K562 (cell line): ENCODE data around the gene MACROD2. TPM values are rescaled to one million over a fixed set of nuclear protein-coding genes. Genes with fewer than 3 reads are reported as not detected.
A peak's percentile ranks its signal among the peaks of the same experiment; 100 is the strongest.

Experiments used
- ATAC-seq: fragments of 200-7000 bp; cut with Tn5 transposase; 3 replicates; pipeline ENCODE4 v1.9.1; 2020; ENCODE audit warnings: moderate library complexity
- BruUV-seq: library from RNA; stranded (reverse); fragments of 400-500 nt; replicated peaks from 2 replicates; lab custom pipeline; 2021; lab: Mats Ljungman, UMichigan
- CTCF ChIA-PET: fragments of 300-600 bp; formaldehyde crosslinking; extraction: SDS; loops from one replicate; lab custom pipeline; 2021; ENCODE audit warnings: low intra/inter-chr PET ratio; lab: Yijun Ruan, JAX
- POLR2A ChIA-PET: fragments of 300-600, 350-650 bp; sonication (Branson Sonifier 250); formaldehyde crosslinking; extraction: SDS; loops from one replicate; lab custom pipeline; 2021; ENCODE audit warnings: antibody characterized with exemption, inconsistent platforms; lab: Yijun Ruan, JAX
- DNase-seq, 4 experiments: peaks; one replicate each; pipeline versions ENCODE4 v3.0.0 to v3.0.0-alpha.2; 2011 to 2018; ENCODE audit warnings: low spot score in 3 of 4, mixed read lengths in 3 of 4; ENCODE audit errors: extremely low read depth in 1 of 4
- FAIRE-seq: peaks from 2 replicates; lab custom pipeline; 2011; peaks lifted over from hg19 to GRCh38; lab: Jason Lieb, UNC
- H2AFZ ChIP-seq: 2 replicates; pipeline ENCODE4 v1.6.0; 2011; ENCODE audit warnings: low read depth, low read length, control low read depth, inconsistent platforms
- H3K27ac ChIP-seq: fragments of 200-600 bp; 3 replicates; pipeline ENCODE4 v1.8.0; 2011; ENCODE audit warnings: low read depth, mild to moderate bottlenecking, control low read depth, inconsistent platforms, low read length, moderate library complexity, mixed read lengths; ENCODE audit errors: extremely low read depth
- H3K27me3 ChIP-seq, 2 experiments: fragments of 300-600 bp in 1 of 2; 2 replicates in 1 of 2; 3 replicates in 1 of 2; pipeline versions ENCODE4 v1.6.0 to v1.8.0; 2011; ENCODE audit warnings: inconsistent platforms in 2 of 2, low read length in 2 of 2, mild to moderate bottlenecking in 1 of 2, mixed read lengths in 1 of 2, moderate library complexity in 1 of 2; ENCODE audit not compliant: control insufficient read depth in 2 of 2, insufficient read depth in 2 of 2
- H3K36me3 ChIP-seq: fragments of 300-600 bp; 3 replicates; pipeline ENCODE4 v1.8.0; 2011; ENCODE audit warnings: mild to moderate bottlenecking, low read length, inconsistent platforms; ENCODE audit not compliant: control insufficient read depth, insufficient read depth
- H3K4me1 ChIP-seq, 2 experiments: fragments of 200-600 bp in 1 of 2; replicated peaks in 1 of 2; 2 replicates in 1 of 2; 3 replicates in 1 of 2; pipeline versions ENCODE4 v1.5.1 to v1.8.0; 2011; ENCODE audit warnings: inconsistent platforms in 2 of 2, low read length in 2 of 2, mild to moderate bottlenecking in 1 of 2, mixed read lengths in 1 of 2, moderate library complexity in 1 of 2; ENCODE audit not compliant: control insufficient read depth in 2 of 2, insufficient read depth in 2 of 2
- H3K4me2 ChIP-seq: 2 replicates; pipeline ENCODE4 v1.6.1; 2011; ENCODE audit warnings: low read length, control low read depth, inconsistent platforms, mixed read lengths; ENCODE audit not compliant: insufficient read depth
- H3K4me3 ChIP-seq: fragments of 200-600 bp; sonication (generic), shearing (Covaris generic); 2 replicates; pipeline ENCODE4 v1.5.1; 2016; ENCODE audit warnings: control low read depth, inconsistent platforms
- H3K79me2 ChIP-seq: fragments of 200-600 bp; 3 replicates; pipeline ENCODE4 v1.8.0; 2011; ENCODE audit warnings: low read length, inconsistent platforms; ENCODE audit not compliant: control insufficient read depth, insufficient read depth
- H3K9ac ChIP-seq, 2 experiments: 2 replicates each; pipeline versions ENCODE4 v1.6.0 to v1.6.1; 2011; ENCODE audit warnings: low read depth in 2 of 2, low read length in 2 of 2, control low read depth in 1 of 2, inconsistent platforms in 1 of 2, mild to moderate bottlenecking in 1 of 2, mixed read lengths in 1 of 2; ENCODE audit not compliant: insufficient read depth in 1 of 2
- H3K9me1 ChIP-seq: one replicate; pipeline ENCODE4 v1.6.0; 2011; ENCODE audit warnings: inconsistent platforms, mild to moderate bottlenecking, low read length, moderate library complexity; ENCODE audit not compliant: control insufficient read depth, insufficient read depth
- H3K9me3 ChIP-seq: replicated peaks from 2 replicates; pipeline ENCODE4 v1.5.1; 2011; ENCODE audit warnings: low read depth, low read length, inconsistent platforms; ENCODE audit not compliant: control insufficient read depth, insufficient read depth
- H4K20me1 ChIP-seq: replicated peaks from 2 replicates; pipeline ENCODE4 v1.6.1; 2011; ENCODE audit warnings: low read length, inconsistent platforms, mixed read lengths; ENCODE audit not compliant: control insufficient read depth, insufficient read depth
- BMI1 ChIP-seq: fragments of 150-350 bp; IDR thresholded peaks from 2 replicates; pipeline ENCODE4 v1.6.1; 2014; ENCODE audit warnings: low read length
- CC2D1A ChIP-seq: fragments of 450-650 bp; IDR thresholded peaks from 2 replicates; pipeline ENCODE4 v1.6.1; 2017; ENCODE audit warnings: mild to moderate bottlenecking
- E2F3 ChIP-seq: fragments of 250-450 bp; sonication (Bioruptor Pico); IDR thresholded peaks from 2 replicates; pipeline ENCODE4 v1.4.0; 2020; ENCODE audit warnings: mild to moderate bottlenecking
- SIN3A ChIP-seq, 2 experiments: fragments of 150-350 bp in 1 of 2; IDR thresholded peaks; 2 replicates each; pipeline ENCODE4 v1.6.1; 2011 to 2016; ENCODE audit warnings: borderline replicate concordance in 2 of 2, low read depth in 2 of 2, low read length in 2 of 2, mild to moderate bottlenecking in 2 of 2, moderate library complexity in 2 of 2; ENCODE audit not compliant: control insufficient read depth in 1 of 2
- SMARCA5 ChIP-seq: fragments of 450-650 bp; IDR thresholded peaks from 2 replicates; pipeline ENCODE4 v1.6.1; 2016
- TOE1 ChIP-seq, 2 experiments: fragments of 450-650 bp in 1 of 2; sonication (generic) in 1 of 2; formaldehyde crosslinking in 1 of 2; IDR thresholded peaks; 2 replicates each; pipeline versions ENCODE4 v1.7.1 to v1.8.0; 2016 to 2022; ENCODE audit warnings: borderline replicate concordance in 2 of 2, mild to moderate bottlenecking in 2 of 2, antibody characterized with exemption in 1 of 2, inconsistent platforms in 1 of 2, low read depth in 1 of 2, missing genetic modification reagents in 1 of 2, moderate library complexity in 1 of 2
- ZNF316 ChIP-seq: fragments of 450-650 bp; IDR thresholded peaks from 2 replicates; pipeline ENCODE4 v1.6.1; 2016
- WGBS: fragments of 100-300 bp; shearing (Covaris generic); methylation state at CpG from one replicate; pipeline ENCODE4 v1.1.6; 2016; ENCODE audit warnings: low coverage, mixed read lengths; ENCODE audit not compliant: insufficient coverage; ENCODE audit errors: missing lambda C conversion rate; 5-methylcytosine and 5-hydroxymethylcytosine counted together
- in situ Hi-C: fragments of 300-500 bp; cut with MboI; formaldehyde crosslinking; loops from 4 replicates; pipeline ENCODE4 v1.15.0; 2018; ENCODE audit warnings: inconsistent platforms, mixed read lengths
- intact Hi-C: fragments of 100-400 bp; cut with micrococcal nuclease; formaldehyde crosslinking; loops from 2 replicates; pipeline ENCODE4 v1.14.2; 2022
- polyA plus RNA-seq, 8 experiments: library from polyadenylated mRNA; depleted of rRNA in 4 of 8; stranded (reverse) in 5 of 8; unstranded in 3 of 8; fragments of >200 nt; fragmentation: Nextera tagmentation in 2 of 8; fragmentation: Illumina TruSeq in 1 of 8; extraction: Ambion mirVana in 2 of 8; extraction: Trizol in 1 of 8; gene quantifications; 2 replicates each; pipeline versions ENCODE4 v1.2.1 to v1.2.3, GENCODE V29; 2011 to 2014; ENCODE audit warnings: inconsistent platforms in 1 of 8, missing spikeins in 1 of 8
- total RNA-seq, 7 experiments: library from RNA; depleted of rRNA in 6 of 7; stranded (reverse); fragments of >200 nt in 6 of 7; fragmentation: Illumina TruSeq in 2 of 7; extraction: Trizol in 2 of 7; gene quantifications; 2 replicates each; pipeline versions ENCODE4 v1.2.1 to v1.2.3, GENCODE V29; 2011 to 2021; ENCODE audit warnings: low replicate concordance in 1 of 7
- TF ChIP-seq, protein P1 (sequence below), 3 experiments: fragments of 200-800 bp in 1 of 3; fragments of 250-450 bp in 1 of 3; fragments of 450-650 bp in 1 of 3; sonication (Bioruptor Pico) in 1 of 3; sonication (Bioruptor generic) in 1 of 3; formaldehyde crosslinking in 1 of 3; IDR thresholded peaks; 2 replicates each; pipeline versions ENCODE4 v1.6.1 to v1.8.0; 2016 to 2022; ENCODE audit warnings: mild to moderate bottlenecking in 2 of 3, missing genetic modification characterization in 2 of 3, missing compliant biosample characterization in 1 of 3, moderate library complexity in 1 of 3
- TF ChIP-seq, protein P2 (sequence below): fragments of 450-650 bp; IDR thresholded peaks from 2 replicates; pipeline ENCODE4 v1.7.1; 2018; ENCODE audit warnings: mild to moderate bottlenecking, low read depth; ENCODE audit not compliant: partially characterized antibody
- TF ChIP-seq, protein P3 (sequence below): fragments of 250-450 bp; sonication (Bioruptor Pico); IDR thresholded peaks from 2 replicates; pipeline ENCODE4 v1.4.0; 2020; ENCODE audit warnings: mild to moderate bottlenecking, moderate library complexity, borderline replicate concordance
- TF ChIP-seq, protein P4 (sequence below): sonication (generic); formaldehyde crosslinking; IDR thresholded peaks from 2 replicates; pipeline ENCODE4 v1.8.0; 2023; ENCODE audit warnings: mild to moderate bottlenecking, missing genetic modification reagents

MACROD2 gene
- total and polyA plus RNA-seq, 9 of the 15 experiments (the other 6 are each of a cell fraction or from before 2014, with no cell fraction given) = not detected

DNA sequence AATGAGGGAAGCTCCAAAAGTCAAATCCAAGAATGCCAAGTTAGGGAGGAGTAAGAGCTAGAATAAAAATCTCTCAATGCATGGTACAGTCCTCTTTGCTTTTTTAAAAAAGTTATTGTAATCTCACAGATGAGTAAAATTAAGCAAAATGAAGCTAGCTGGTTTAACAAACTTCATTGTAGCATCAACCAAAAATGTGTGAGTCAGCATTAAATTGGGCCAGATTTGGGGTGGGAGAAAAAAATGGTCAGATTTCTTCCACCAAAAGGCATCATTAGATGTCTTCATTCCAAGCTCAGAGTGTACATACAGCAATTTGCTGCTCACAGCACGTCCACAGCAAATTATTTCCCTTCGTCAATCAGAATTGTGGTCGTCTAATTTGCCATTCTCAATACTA, 783.6 kb downstream of the MACROD2 start:
- Histone ChIP-seq H2AFZ (no peak overlapping the region), H3K9me3 (no peaks in the 10 kb centered on the region), H3K27ac (no peak overlapping the region), H3K36me3 (no peaks in the 10 kb centered on the region), H3K27me3 (no peaks in the 10 kb centered on the region), H3K4me1 (no peaks in the 10 kb centered on the region), H4K20me1 (no peaks in the 10 kb centered on the region), H3K9me1 (no peaks in the 10 kb centered on the region), H3K79me2 (no peaks in the 10 kb centered on the region), H3K4me2 (no peak overlapping the region), H3K9ac (no peak overlapping the region), H3K4me3 (no peak overlapping the region)
- ATAC-seq = no peak
- CTCF ChIA-PET = no interaction called here
- POLR2A ChIA-PET = no interaction called here
- no peak for FAIRE-seq
- intact Hi-C loops = no loop called here
- in situ Hi-C loops = no loop called here
- WGBS = 0% methylated on average over 3 of the region's 3 CpGs
- no peak for DNase-seq
- BruUV-seq = no TSS peak
- TF ChIP-seq, protein P1, sequence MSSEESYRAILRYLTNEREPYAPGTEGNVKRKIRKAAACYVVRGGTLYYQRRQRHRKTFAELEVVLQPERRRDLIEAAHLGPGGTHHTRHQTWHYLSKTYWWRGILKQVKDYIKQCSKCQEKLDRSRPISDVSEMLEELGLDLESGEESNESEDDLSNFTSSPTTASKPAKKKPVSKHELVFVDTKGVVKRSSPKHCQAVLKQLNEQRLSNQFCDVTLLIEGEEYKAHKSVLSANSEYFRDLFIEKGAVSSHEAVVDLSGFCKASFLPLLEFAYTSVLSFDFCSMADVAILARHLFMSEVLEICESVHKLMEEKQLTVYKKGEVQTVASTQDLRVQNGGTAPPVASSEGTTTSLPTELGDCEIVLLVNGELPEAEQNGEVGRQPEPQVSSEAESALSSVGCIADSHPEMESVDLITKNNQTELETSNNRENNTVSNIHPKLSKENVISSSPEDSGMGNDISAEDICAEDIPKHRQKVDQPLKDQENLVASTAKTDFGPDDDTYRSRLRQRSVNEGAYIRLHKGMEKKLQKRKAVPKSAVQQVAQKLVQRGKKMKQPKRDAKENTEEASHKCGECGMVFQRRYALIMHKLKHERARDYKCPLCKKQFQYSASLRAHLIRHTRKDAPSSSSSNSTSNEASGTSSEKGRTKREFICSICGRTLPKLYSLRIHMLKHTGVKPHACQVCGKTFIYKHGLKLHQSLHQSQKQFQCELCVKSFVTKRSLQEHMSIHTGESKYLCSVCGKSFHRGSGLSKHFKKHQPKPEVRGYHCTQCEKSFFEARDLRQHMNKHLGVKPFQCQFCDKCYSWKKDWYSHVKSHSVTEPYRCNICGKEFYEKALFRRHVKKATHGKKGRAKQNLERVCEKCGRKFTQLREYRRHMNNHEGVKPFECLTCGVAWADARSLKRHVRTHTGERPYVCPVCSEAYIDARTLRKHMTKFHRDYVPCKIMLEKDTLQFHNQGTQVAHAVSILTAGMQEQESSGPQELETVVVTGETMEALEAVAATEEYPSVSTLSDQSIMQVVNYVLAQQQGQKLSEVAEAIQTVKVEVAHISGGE (CRISPR knock-in tag; IDR thresholded peaks at IDR 0.05) = no peak
- TF ChIP-seq SMARCA5 = no peak
- TF ChIP-seq, protein P2, sequence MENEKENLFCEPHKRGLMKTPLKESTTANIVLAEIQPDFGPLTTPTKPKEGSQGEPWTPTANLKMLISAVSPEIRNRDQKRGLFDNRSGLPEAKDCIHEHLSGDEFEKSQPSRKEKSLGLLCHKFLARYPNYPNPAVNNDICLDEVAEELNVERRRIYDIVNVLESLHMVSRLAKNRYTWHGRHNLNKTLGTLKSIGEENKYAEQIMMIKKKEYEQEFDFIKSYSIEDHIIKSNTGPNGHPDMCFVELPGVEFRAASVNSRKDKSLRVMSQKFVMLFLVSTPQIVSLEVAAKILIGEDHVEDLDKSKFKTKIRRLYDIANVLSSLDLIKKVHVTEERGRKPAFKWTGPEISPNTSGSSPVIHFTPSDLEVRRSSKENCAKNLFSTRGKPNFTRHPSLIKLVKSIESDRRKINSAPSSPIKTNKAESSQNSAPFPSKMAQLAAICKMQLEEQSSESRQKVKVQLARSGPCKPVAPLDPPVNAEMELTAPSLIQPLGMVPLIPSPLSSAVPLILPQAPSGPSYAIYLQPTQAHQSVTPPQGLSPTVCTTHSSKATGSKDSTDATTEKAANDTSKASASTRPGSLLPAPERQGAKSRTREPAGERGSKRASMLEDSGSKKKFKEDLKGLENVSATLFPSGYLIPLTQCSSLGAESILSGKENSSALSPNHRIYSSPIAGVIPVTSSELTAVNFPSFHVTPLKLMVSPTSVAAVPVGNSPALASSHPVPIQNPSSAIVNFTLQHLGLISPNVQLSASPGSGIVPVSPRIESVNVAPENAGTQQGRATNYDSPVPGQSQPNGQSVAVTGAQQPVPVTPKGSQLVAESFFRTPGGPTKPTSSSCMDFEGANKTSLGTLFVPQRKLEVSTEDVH = no peak
- no peak for TF ChIP-seq TOE1 (IDR thresholded peaks at IDR 0.05; ENCODE audit: borderline replicate concordance)
- TF ChIP-seq TOE1 (CRISPR knock-in tag; IDR thresholded peaks at IDR 0.05; ENCODE audit: borderline replicate concordance, low read depth) = no peak
- TF ChIP-seq ZNF316 = peak; percentile 43; the same call in 1 of the 2 replicates
- TF ChIP-seq, protein P3, sequence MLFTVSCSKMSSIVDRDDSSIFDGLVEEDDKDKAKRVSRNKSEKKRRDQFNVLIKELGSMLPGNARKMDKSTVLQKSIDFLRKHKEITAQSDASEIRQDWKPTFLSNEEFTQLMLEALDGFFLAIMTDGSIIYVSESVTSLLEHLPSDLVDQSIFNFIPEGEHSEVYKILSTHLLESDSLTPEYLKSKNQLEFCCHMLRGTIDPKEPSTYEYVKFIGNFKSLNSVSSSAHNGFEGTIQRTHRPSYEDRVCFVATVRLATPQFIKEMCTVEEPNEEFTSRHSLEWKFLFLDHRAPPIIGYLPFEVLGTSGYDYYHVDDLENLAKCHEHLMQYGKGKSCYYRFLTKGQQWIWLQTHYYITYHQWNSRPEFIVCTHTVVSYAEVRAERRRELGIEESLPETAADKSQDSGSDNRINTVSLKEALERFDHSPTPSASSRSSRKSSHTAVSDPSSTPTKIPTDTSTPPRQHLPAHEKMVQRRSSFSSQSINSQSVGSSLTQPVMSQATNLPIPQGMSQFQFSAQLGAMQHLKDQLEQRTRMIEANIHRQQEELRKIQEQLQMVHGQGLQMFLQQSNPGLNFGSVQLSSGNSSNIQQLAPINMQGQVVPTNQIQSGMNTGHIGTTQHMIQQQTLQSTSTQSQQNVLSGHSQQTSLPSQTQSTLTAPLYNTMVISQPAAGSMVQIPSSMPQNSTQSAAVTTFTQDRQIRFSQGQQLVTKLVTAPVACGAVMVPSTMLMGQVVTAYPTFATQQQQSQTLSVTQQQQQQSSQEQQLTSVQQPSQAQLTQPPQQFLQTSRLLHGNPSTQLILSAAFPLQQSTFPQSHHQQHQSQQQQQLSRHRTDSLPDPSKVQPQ (CRISPR knock-in tag) = no peak
- TF ChIP-seq, protein P4, sequence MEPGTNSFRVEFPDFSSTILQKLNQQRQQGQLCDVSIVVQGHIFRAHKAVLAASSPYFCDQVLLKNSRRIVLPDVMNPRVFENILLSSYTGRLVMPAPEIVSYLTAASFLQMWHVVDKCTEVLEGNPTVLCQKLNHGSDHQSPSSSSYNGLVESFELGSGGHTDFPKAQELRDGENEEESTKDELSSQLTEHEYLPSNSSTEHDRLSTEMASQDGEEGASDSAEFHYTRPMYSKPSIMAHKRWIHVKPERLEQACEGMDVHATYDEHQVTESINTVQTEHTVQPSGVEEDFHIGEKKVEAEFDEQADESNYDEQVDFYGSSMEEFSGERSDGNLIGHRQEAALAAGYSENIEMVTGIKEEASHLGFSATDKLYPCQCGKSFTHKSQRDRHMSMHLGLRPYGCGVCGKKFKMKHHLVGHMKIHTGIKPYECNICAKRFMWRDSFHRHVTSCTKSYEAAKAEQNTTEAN (CRISPR knock-in tag) = no peak
- TF ChIP-seq BMI1 = no peak
- TF ChIP-seq CC2D1A = no peak
- TF ChIP-seq SIN3A (IDR thresholded peaks at IDR 0.05; ENCODE audit: borderline replicate concordance in 2 of 2, control insufficient read depth in 1 of 2, low read depth in 2 of 2, low read length in 2 of 2) = no peak
- no peak for TF ChIP-seq E2F3
